Endothelial cell (in vitro differentiated cells): ENCODE measurements around the gene TTLL5. TPM values are rescaled to one million over a fixed set of nuclear protein-coding genes. Genes with fewer than 3 reads are reported as not detected.
A peak's percentile ranks its signal among the peaks of the same experiment; 100 is the strongest.

Experiments used
- DNase-seq: peaks from one replicate; pipeline ENCODE4 v3.0.0; 2021; ENCODE audit warnings: low spot score
- H3K27ac Mint-ChIP-seq: one replicate; pipeline ENCODE4 v1.8.0; 2021; ENCODE audit warnings: mixed read lengths, inconsistent platforms; ENCODE audit not compliant: unreplicated experiment
- H3K27me3 Mint-ChIP-seq: one replicate; pipeline ENCODE4 v1.8.0; 2021; ENCODE audit warnings: mild to moderate bottlenecking, moderate library complexity, mixed read lengths, inconsistent platforms; ENCODE audit not compliant: unreplicated experiment
- H3K36me3 Mint-ChIP-seq: one replicate; pipeline ENCODE4 v1.8.0; 2021; ENCODE audit warnings: mild to moderate bottlenecking, low read depth, mixed read lengths, inconsistent platforms; ENCODE audit not compliant: unreplicated experiment
- H3K4me1 Mint-ChIP-seq: one replicate; pipeline ENCODE4 v1.8.0; 2021; ENCODE audit warnings: mild to moderate bottlenecking, mixed read lengths, inconsistent platforms; ENCODE audit not compliant: unreplicated experiment
- H3K4me3 Mint-ChIP-seq: one replicate; pipeline ENCODE4 v1.8.0; 2021; ENCODE audit warnings: mild to moderate bottlenecking, mixed read lengths, inconsistent platforms; ENCODE audit not compliant: unreplicated experiment
- H3K9me3 Mint-ChIP-seq: one replicate; pipeline ENCODE4 v1.8.0; 2021; ENCODE audit warnings: mixed read lengths, inconsistent platforms; ENCODE audit not compliant: unreplicated experiment
- CTCF ChIP-seq: fragments of 200-600 bp; sonication (generic); IDR thresholded peaks from one replicate; pipeline ENCODE4 v1.5.0; 2021; ENCODE audit warnings: antibody characterized with exemption; ENCODE audit not compliant: unreplicated experiment
- total RNA-seq: library from RNA; stranded (reverse); fragmentation: NEBNext Ultra II Directional; extraction: Animal tissue kit (Norgen Biotek cat#: 25700); gene quantifications from one replicate; pipeline ENCODE4 v1.2.1, GENCODE V29; 2021; ENCODE audit not compliant: unreplicated experiment

TTLL5 gene
- total RNA-seq, 1 donor from 2014 or later = 62.8 TPM

- peaks cover 46% of the 10 kb centered on the region for H3K36me3 Mint-ChIP-seq
- no peak overlapping the region for H3K27ac Mint-ChIP-seq
Observed at GRCh38 chr14:75800792-75801191, 139.7 kb downstream of the TTLL5 start.

GRCh38 chr14:75802486-75802885, 141.4 kb downstream of the TTLL5 start:
- no peak for DNase-seq
- no peak overlapping the region for H3K4me3 Mint-ChIP-seq
- no peaks in the 10 kb centered on the region for H3K9me3 Mint-ChIP-seq
- peaks cover 35% of the 10 kb centered on the region for H3K36me3 Mint-ChIP-seq
- peaks cover 5% of the 10 kb centered on the region for H3K4me1 Mint-ChIP-seq
- no peaks in the 10 kb centered on the region for H3K27me3 Mint-ChIP-seq
- no peak overlapping the region for H3K27ac Mint-ChIP-seq
- TF ChIP-seq CTCF = no peak

More at GRCh38 chr14:75800792-75801191, 139.7 kb downstream of the TTLL5 start:
- TF ChIP-seq CTCF = no peak
- no peaks in the 10 kb centered on the region for H3K27me3 Mint-ChIP-seq
- no peaks in the 10 kb centered on the region for H3K9me3 Mint-ChIP-seq
- H3K4me1 Mint-ChIP-seq = peaks cover 5% of the 10 kb centered on the region
- H3K4me3 Mint-ChIP-seq = no peak overlapping the region
- DNase-seq = no peak

- DNase-seq = no peak
- H3K9me3 Mint-ChIP-seq = no peaks in the 10 kb centered on the region
- no peak for TF ChIP-seq CTCF
- H3K4me1 Mint-ChIP-seq = peaks cover 5% of the 10 kb centered on the region
- H3K36me3 Mint-ChIP-seq = peaks cover 27% of the 10 kb centered on the region
- no peaks in the 10 kb centered on the region for H3K27me3 Mint-ChIP-seq
- no peak overlapping the region for H3K27ac Mint-ChIP-seq
- no peak overlapping the region for H3K4me3 Mint-ChIP-seq
Observed at GRCh38 chr14:75803765-75804164, 142.7 kb downstream of the TTLL5 start.

- Mint-ChIP-seq H3K27me3 (no peaks in the 10 kb centered on the region), H3K36me3 (peaks cover 19% of the 10 kb centered on the region), H3K9me3 (no peaks in the 10 kb centered on the region), H3K27ac (no peak overlapping the region), H3K4me1 (peaks cover 5% of the 10 kb centered on the region), H3K4me3 (no peak overlapping the region)
- no peak for TF ChIP-seq CTCF
- DNase-seq = no peak
Observed at GRCh38 chr14:75804570-75805275, 143.7 kb downstream of the TTLL5 start.

GRCh38 chr14:75805646-75806045, 144.6 kb downstream of the TTLL5 start:
- Mint-ChIP-seq H3K4me1 (peaks cover 5% of the 10 kb centered on the region), H3K9me3 (no peaks in the 10 kb centered on the region), H3K4me3 (no peak overlapping the region), H3K27ac (peak overlapping the region; percentile 6), H3K27me3 (no peaks in the 10 kb centered on the region), H3K36me3 (peaks cover 24% of the 10 kb centered on the region)
- no peak for DNase-seq
- no peak for TF ChIP-seq CTCF
